K562 (cell line): ENCODE measurements around the gene IL31RA.

ENCODE experiments used
- ADNP ChIP-seq: fragments of 200-800 bp; sonication (Bioruptor generic); IDR thresholded peaks from 2 replicates; pipeline ENCODE4 v1.6.1; 2016; ENCODE audit warnings: missing genetic modification characterization, missing compliant biosample characterization
- CHD2 ChIP-seq: IDR thresholded peaks from 2 replicates; pipeline ENCODE4 v1.6.1; 2011; ENCODE audit warnings: low read depth, low read length
- CTBP1 ChIP-seq: fragments of 450-650 bp; IDR thresholded peaks from 2 replicates; pipeline ENCODE4 v1.6.1; 2016; ENCODE audit warnings: borderline replicate concordance
- CTCF ChIP-seq, 3 experiments: IDR thresholded peaks in 2 of 3; conservative IDR thresholded peaks in 1 of 3; 2 replicates each; pipeline ENCODE4 v1.5.1; 2011 to 2012; ENCODE audit warnings: low read length in 3 of 3, mild to moderate bottlenecking in 3 of 3, control low read depth in 2 of 3, improper control_type of control experiment in 1 of 3, inconsistent platforms in 1 of 3, low read depth in 1 of 3, mixed read lengths in 1 of 3, moderate library complexity in 1 of 3; ENCODE audit not compliant: insufficient read depth in 2 of 3
- RFX5 ChIP-seq: IDR thresholded peaks from 2 replicates; pipeline ENCODE4 v1.6.1; 2011; ENCODE audit warnings: low read depth, mild to moderate bottlenecking, improper control_type of control experiment, low read length
- TAF1 ChIP-seq: IDR thresholded peaks from 2 replicates; pipeline ENCODE4 v1.6.1; 2011; ENCODE audit warnings: mild to moderate bottlenecking, low read length, moderate library complexity; ENCODE audit not compliant: insufficient read depth, control insufficient read depth, severe bottlenecking; ENCODE audit errors: extremely low read depth
- TARDBP ChIP-seq: fragments of 450-650 bp; IDR thresholded peaks from 2 replicates; pipeline ENCODE4 v1.6.1; 2016
- ZHX1 ChIP-seq: fragments of 150-350 bp; conservative IDR thresholded peaks from 2 replicates; pipeline ENCODE4 v1.6.1; 2014; ENCODE audit warnings: low read length
- ZNF277 ChIP-seq: fragments of 250-450 bp; sonication (Bioruptor Pico); IDR thresholded peaks from 2 replicates; pipeline ENCODE4 v1.8.0; 2022; ENCODE audit warnings: inconsistent platforms, mild to moderate bottlenecking, moderate library complexity, borderline replicate concordance

GRCh38 chr5:55848783-55849182 lies 2.4 kb upstream of the IL31RA start:
- no peak for TF ChIP-seq TAF1
- no peak for TF ChIP-seq CTCF (IDR thresholded peaks at IDR 0.05 in 2 of 3, conservative IDR thresholded peaks at IDR 0.05 in 1 of 3; ENCODE audit: insufficient read depth in 2 of 3, low read depth in 1 of 3, low read length in 3 of 3)
- TF ChIP-seq CHD2: no peak
- TF ChIP-seq TARDBP: no peak
- TF ChIP-seq ZHX1: no peak
- no peak for TF ChIP-seq ZNF277
- TF ChIP-seq CTBP1: no peak
- no peak for TF ChIP-seq ADNP
- TF ChIP-seq RFX5: no peak
